Measurements from ENCODE around the gene EBF3.

The EBF3 gene

GRCh38 chr10:129970465-129971364 is 6.6 kb upstream of the EBF3 start:
- DNase-seq = no peak

- DNase-seq = no peak
These were observed 5.9 kb upstream of the EBF3 start for GRCh38 chr10:129969911-129970464.

GRCh38 chr10:129969184-129969910 is 5.3 kb upstream of the EBF3 start:
- DNase-seq = no peak

GRCh38 chr10:129968853-129969183 is 4.7 kb upstream of the EBF3 start:
- no peak for DNase-seq

GRCh38 chr10:129968020-129968852 is 4.2 kb upstream of the EBF3 start:
- DNase-seq = no peak

GRCh38 chr10:129967579-129968019 is 3.5 kb upstream of the EBF3 start:
- no peak for DNase-seq

- DNase-seq = no peak
These were observed 3.0 kb upstream of the EBF3 start for GRCh38 chr10:129966889-129967578.

GRCh38 chr10:129966370-129966888 is 2.4 kb upstream of the EBF3 start:
- DNase-seq = no peak

- no peak for DNase-seq
These were observed 1.9 kb upstream of the EBF3 start for GRCh38 chr10:129965959-129966358.

- no peak for DNase-seq
These were observed 1.3 kb upstream of the EBF3 start for GRCh38 chr10:129965425-129965808.

- DNase-seq = no peak
These were observed 744 bp upstream of the EBF3 start for GRCh38 chr10:129964611-129965424.

- DNase-seq = no peak
These were observed 1.0 kb downstream of the EBF3 start for GRCh38 chr10:129962872-129963640.

- no peak for DNase-seq
These were observed 1.8 kb downstream of the EBF3 start for GRCh38 chr10:129962031-129962871.

- DNase-seq = no peak
These were observed 2.8 kb downstream of the EBF3 start for GRCh38 chr10:129961157-129961701.

GRCh38 chr10:129960481-129961156 is 3.5 kb downstream of the EBF3 start:
- no peak for DNase-seq

GRCh38 chr10:129959544-129960480 is 4.3 kb downstream of the EBF3 start:
- DNase-seq = no peak

Data from amniotic stem cell (primary cell).